Non-pigmented ciliary epithelial cell (primary cell): ENCODE results near the gene PRRG2.
A peak's percentile ranks its signal among the peaks of the same experiment; 100 is the strongest.

ENCODE experiments used
- DNase-seq: peaks from one replicate; pipeline ENCODE4 v3.0.0-alpha.2; 2010; ENCODE audit warnings: low read depth

PRRG2 gene

DNA sequence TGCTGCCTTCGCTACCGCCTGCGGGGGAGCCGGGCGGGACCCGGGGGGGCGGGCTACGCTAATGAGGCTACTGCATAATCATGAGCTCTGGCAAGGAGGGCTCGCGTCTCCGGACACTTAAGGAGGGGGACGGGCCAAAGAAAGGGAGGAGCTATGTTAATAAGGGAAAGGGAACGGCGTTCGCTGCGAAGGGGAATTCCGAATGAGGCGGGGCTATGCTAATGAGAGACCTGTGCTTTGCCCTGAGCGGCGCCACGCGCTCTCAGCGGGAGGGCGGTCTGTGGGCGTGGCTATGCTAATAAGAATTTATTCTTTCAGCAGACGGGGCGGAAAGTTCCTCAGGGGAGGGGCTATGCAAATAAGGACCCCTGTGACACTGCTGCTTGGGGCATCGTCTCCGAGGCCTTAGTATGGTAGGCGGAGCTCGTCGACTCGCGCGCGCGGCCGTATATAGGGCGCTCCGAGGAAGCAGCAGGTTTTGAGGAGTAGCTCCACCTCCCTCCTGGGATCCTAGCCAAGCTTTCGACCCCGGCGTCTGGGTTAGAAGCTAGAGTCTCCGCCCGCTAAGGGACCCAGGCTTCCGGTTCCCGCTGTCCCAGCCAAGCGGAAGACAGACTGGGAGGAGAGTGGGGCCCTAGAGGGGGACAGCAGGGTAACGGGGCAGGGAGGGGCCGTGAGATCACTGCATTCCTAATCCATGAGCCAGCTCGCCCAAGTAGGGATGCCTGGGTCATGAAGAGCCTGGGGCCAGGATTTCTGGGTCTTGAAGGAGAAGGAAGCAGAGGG, 59.2 kb downstream of the PRRG2 start, which contains the start of gene RRAS:
RRAS (minus strand) TSS at position 31 of the 786 bp plus-strand sequence. CDS start 45 bp downstream, outside the sequence.
- DNase-seq = peak; percentile 99
